ENCODE results near the gene KIAA1549. TPM values are rescaled to one million over a fixed set of nuclear protein-coding genes. Genes with fewer than 3 reads are reported as not detected.

Gene KIAA1549
- total and polyA plus RNA-seq, 2 of the 8 experiments (the other 6 are each of a cell fraction or from before 2014, with no cell fraction given) = 6.5 to 17.3 TPM

DNA sequence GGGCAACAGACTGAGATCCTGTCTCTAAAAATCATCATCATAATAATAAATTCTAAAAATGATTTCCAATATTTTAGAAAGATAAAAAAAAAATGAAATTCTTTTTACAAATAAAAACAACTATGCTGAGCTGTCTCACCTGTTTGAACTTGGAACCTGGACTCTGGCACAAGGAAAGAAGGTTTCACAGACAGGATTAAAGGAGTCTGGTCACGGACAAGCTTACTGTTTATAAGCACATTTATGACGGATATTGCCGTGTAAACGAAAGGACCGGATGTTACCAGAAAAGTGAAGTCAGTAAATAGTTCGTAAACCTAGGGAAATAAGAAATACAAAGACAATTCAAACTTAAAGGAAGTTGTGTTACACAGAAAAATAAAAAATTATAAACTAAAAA, 70.2 kb downstream of the KIAA1549 start:
- Histone ChIP-seq H3K4me3 (ENCODE audit: extremely low read depth in 1 of 4, insufficient read depth in 2 of 4, low read depth in 3 of 4, low read length in 4 of 4) (no peak overlapping the region), H2AK5ac (ENCODE audit: low read depth, low read length) (no peak overlapping the region), H4K5ac (ENCODE audit: insufficient read length, low read depth, low read length) (no peak overlapping the region), H3K14ac (ENCODE audit: insufficient read length) (no peak overlapping the region), H2BK12ac (ENCODE audit: low read depth, low read length) (no peak overlapping the region), H3K4me2 (ENCODE audit: insufficient read depth in 1 of 2, low read depth in 2 of 2, low read length in 2 of 2) (no peak overlapping the region), H3K79me2 (ENCODE audit: control insufficient read depth in 1 of 2, insufficient read depth in 2 of 2, low read length in 2 of 2) (no peaks in the 10 kb centered on the region), H3K79me1 (ENCODE audit: low read depth, low read length) (no peaks in the 10 kb centered on the region), H3K9me3 (ENCODE audit: insufficient read depth in 2 of 2, low read depth in 1 of 2, low read length in 1 of 2) (peaks cover 7 to 9% of the 10 kb centered on the region in 2 experiments), H4K20me1 (replicated peaks in 1 of 2; ENCODE audit: control insufficient read depth in 1 of 2, insufficient read depth in 2 of 2, low read length in 2 of 2) (no peaks in the 10 kb centered on the region), H4K8ac (ENCODE audit: extremely low read depth, insufficient read depth, low read length) (no peak overlapping the region), H3K23ac (ENCODE audit: insufficient read length) (no peak overlapping the region), H3K36me3 (ENCODE audit: control insufficient read depth in 2 of 4, insufficient read depth in 4 of 4, low read length in 3 of 4) (peaks cover 0 to 17% (median 7%) of the 10 kb centered on the region in 4 experiments; a peak in 4 of 8 replicates), H3K27ac (ENCODE audit: low read depth, low read length) (no peak overlapping the region), H2BK120ac (replicated peaks; ENCODE audit: low read depth, low read length) (no peak overlapping the region), H3K4me1 (replicated peaks in 1 of 4; ENCODE audit: control insufficient read depth in 3 of 4, insufficient read depth in 4 of 4, low read length in 3 of 4) (no peaks in the 10 kb centered on the region), H3K4ac (replicated peaks; ENCODE audit: insufficient read length, low read depth, low read length) (no peak overlapping the region), H2BK5ac (ENCODE audit: low read depth, low read length) (no peak overlapping the region), H2BK15ac (ENCODE audit: low read length) (no peak overlapping the region), H3K27me3 (replicated peaks in 1 of 4; ENCODE audit: control insufficient read depth in 3 of 4, extremely low read depth in 1 of 4, insufficient read depth in 3 of 4, low read length in 3 of 4) (no peaks in the 10 kb centered on the region), H2AFZ (ENCODE audit: low read length) (no peak overlapping the region), H2BK20ac (ENCODE audit: low read length) (no peak overlapping the region), H3K56ac (replicated peaks; ENCODE audit: insufficient read length, low read depth, low read length) (no peak overlapping the region), H3K9ac (replicated peaks in 1 of 4; ENCODE audit: extremely low read depth in 1 of 4, low read depth in 3 of 4, low read length in 3 of 4) (no peak overlapping the region), H3K23me2 (ENCODE audit: low read depth, low read length) (no peaks in the 10 kb centered on the region; the same call in 1 of the 2 replicates), H4K91ac (replicated peaks; ENCODE audit: insufficient read length, low read length) (no peak overlapping the region), H3K18ac (ENCODE audit: extremely low read depth, low read length) (no peak overlapping the region)
- ChIA-PET CTCF (ENCODE audit: partially characterized antibody) (interaction anchor here (0.6 to 1.2 kb wide), 3 partner anchors 9 to 157 kb away, joined by 3 read pairs; no protein-coding TSS in a partner anchor), POLR2A (ENCODE audit: partially characterized antibody) (no interaction called here)
- FAIRE-seq (no peak), DNase-seq (ENCODE audit: low read depth in 1 of 2, low spot score in 2 of 2) (no peak)
- 76% methylated on average over 6 of the region's 6 CpGs; no CpG with 5 or more reads in 1 of the 2 experiments for WGBS, 2 experiments (ENCODE audit: extremely low coverage in 1 of 2, insufficient coverage in 1 of 2, insufficient read length in 1 of 2, insufficient replicate concordance in 2 of 2, low coverage in 1 of 2, low lambda C conversion rate in 2 of 2, missing lambda C conversion rate in 1 of 2)
- TF ChIP-seq CHD1 (IDR thresholded peaks at IDR 0.05; ENCODE audit: low read depth, low read length) (no peak), SP2 (IDR thresholded peaks at IDR 0.05; ENCODE audit: low read length) (no peak), SIRT6 (IDR thresholded peaks at IDR 0.05; ENCODE audit: low read length) (no peak), HDAC2 (IDR thresholded peaks at IDR 0.05; ENCODE audit: borderline replicate concordance in 1 of 2, low read depth in 2 of 2, low read length in 2 of 2) (no peak), CTBP2 (IDR thresholded peaks at IDR 0.05; ENCODE audit: borderline replicate concordance, insufficient read depth, insufficient read length, low read length) (no peak), JUN (IDR thresholded peaks at IDR 0.05; ENCODE audit: low read depth, low read length) (no peak), EZH2 (IDR thresholded peaks at IDR 0.05; ENCODE audit: low read depth, low read length, severe bottlenecking) (no peak), POLR2AphosphoS5 (IDR thresholded peaks at IDR 0.05; ENCODE audit: low read depth, low read length) (no peak), BCL11A (IDR thresholded peaks at IDR 0.05; ENCODE audit: low read depth in 2 of 2, low read length in 2 of 2) (no peak), SIN3A (conservative IDR thresholded peaks at IDR 0.05 in 1 of 2, IDR thresholded peaks at IDR 0.05 in 1 of 2; ENCODE audit: low read depth in 1 of 2, low read length in 2 of 2) (no peak)
- TF ChIP-seq, protein P1, sequence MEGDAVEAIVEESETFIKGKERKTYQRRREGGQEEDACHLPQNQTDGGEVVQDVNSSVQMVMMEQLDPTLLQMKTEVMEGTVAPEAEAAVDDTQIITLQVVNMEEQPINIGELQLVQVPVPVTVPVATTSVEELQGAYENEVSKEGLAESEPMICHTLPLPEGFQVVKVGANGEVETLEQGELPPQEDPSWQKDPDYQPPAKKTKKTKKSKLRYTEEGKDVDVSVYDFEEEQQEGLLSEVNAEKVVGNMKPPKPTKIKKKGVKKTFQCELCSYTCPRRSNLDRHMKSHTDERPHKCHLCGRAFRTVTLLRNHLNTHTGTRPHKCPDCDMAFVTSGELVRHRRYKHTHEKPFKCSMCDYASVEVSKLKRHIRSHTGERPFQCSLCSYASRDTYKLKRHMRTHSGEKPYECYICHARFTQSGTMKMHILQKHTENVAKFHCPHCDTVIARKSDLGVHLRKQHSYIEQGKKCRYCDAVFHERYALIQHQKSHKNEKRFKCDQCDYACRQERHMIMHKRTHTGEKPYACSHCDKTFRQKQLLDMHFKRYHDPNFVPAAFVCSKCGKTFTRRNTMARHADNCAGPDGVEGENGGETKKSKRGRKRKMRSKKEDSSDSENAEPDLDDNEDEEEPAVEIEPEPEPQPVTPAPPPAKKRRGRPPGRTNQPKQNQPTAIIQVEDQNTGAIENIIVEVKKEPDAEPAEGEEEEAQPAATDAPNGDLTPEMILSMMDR (IDR thresholded peaks at IDR 0.05; ENCODE audit: control extremely low read depth in 1 of 3, insufficient read depth in 1 of 3, low read depth in 1 of 3, low read length in 3 of 3) = no peak

All from H1 (cell line).